T follicular helper cell (primary cell): Measurements from ENCODE around the gene IPP.
"Not testable (repeated sequence)": the region's sequence is repeated elsewhere in the genome, so short reads cannot be mapped to it uniquely, and the experiment has no call there.

Experiments
- DNase-seq: peaks from one replicate; pipeline ENCODE4 v3.0.0-alpha.2; 2020; ENCODE audit warnings: low read depth

IPP gene

GRCh38 chr1:45684402-45684801 lies 66.1 kb downstream of the IPP start:
- no peak for DNase-seq

GRCh38 chr1:45682942-45683341 lies 67.5 kb downstream of the IPP start:
- no peak for DNase-seq

- no peak for DNase-seq
Observed at GRCh38 chr1:45679123-45679522, 71.3 kb downstream of the IPP start.

DNA sequence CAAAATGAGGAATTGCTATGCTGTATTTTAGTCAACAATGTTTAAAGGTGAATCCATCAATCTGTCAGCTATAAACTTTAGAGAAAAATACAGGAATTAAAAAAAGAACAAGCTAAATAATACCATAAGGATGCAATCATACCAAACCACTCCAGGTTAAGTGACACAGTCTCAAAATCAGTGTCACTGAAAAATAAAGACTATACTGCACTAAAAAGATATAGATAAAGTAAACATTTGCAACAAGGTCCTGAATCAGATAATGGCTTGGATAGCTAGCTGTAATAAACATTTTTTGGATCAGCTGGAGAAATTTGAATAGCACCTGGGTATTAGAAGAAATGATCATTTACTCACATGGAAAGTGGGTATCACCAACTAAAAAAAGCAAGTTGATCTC lies 72.0 kb downstream of the IPP start:
- no peak for DNase-seq

GRCh38 chr1:45677751-45678245 lies 72.7 kb downstream of the IPP start:
- DNase-seq: no peak

DNA sequence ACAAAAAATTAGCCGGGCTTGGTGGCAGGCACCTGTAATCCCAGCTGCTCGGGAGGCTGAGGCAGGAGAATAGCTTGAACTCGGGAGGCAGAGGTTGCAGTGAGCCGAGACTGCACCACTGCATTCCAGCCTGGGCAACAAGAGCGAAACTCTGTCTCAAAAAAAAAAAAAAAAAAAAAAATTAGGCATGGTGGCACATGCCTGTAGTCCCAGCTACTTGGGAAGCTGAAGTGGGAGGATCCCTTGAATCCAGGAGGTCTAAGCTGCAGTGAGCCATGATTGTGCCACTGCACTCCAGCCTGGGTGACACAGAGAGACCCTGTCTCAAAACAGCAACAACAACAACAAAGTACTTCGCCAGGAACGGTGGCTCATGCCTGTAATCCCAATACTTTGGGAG lies 73.9 kb downstream of the IPP start:
- not testable (repeated sequence) for DNase-seq

GRCh38 chr1:45674478-45674877 lies 76.0 kb downstream of the IPP start:
- DNase-seq: no peak

DNA sequence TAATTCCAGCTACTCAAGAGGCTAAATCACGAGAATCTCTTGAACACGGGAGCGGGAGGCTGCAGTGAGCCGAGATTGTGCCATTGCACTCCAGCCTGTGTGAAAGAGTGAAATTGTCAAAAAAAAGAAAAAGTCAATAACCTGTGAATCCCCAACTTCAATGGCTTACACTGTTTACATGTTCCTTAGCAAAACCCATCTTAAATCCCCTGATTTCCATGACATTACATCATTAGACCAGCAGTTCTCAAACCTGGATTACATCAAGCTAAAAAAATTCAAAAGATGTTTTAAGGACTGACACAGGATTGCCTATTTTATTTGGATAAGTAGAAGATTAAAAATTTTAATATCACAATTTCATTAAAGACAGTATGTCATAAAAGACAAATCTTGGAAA lies 76.5 kb downstream of the IPP start:
- no peak for DNase-seq

GRCh38 chr1:45669859-45670655 lies 80.4 kb downstream of the IPP start:
- DNase-seq: no peak

DNA sequence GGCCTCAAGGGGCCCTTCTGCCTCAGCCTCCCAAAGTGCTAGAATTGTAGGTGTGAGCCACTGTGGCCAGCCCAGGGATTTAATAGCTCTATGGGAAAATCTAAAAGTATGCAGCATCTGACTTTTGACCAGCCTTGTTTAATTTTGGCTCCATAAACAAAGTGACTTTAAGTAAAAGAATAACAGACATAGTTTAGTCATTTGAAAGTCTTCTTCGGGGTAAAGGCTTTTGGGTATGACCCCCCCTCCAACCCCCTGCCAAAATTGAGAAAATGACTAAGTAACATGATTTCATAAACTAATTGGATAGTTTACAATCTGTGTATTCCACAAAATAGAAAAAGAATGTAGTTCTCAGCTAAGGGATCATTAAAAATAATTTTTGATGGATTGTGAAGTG lies 81.1 kb downstream of the IPP start:
- DNase-seq: no peak

GRCh38 chr1:45668526-45668925 lies 81.9 kb downstream of the IPP start:
- DNase-seq: no peak

- DNase-seq: no peak
Observed at GRCh38 chr1:45667321-45668111, 82.9 kb downstream of the IPP start.

DNA sequence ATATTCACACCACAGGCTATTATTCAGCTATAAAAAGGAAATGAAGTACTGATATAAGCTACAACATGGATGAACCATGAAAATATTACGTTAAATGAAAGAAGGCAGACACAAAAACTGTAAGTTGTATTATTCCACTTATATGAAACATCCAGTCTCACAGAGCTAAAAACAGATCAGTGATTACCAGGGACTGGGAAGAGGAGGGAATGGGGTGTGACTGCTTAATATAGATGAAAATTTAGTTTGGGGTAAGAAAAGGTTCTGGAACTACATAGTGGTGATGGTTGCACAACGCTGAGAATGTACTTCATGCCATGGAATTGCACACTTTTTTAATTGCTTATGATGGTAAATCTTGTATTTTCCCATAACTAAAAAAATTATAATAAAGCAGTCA lies 83.6 kb downstream of the IPP start:
- no peak for DNase-seq

DNA sequence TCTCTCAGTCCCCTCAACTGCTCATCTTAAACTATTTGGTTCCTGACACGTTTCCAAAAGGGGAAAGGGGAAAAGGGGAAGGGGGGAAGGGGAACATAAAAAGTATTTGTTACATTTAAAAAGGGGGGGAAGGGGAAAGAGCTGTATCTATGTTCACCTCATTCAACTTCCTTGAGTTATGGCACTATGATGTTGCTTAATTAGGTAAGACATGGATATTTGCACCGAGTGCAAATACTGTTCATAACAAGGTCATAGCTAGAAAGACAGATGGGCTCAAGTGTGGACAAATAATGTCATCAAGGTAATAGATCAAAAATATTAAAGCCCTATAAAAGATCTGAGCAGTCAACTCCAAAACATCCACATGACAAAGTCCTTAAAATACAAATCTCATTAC lies 90.1 kb downstream of the IPP start:
- DNase-seq: no peak

- DNase-seq: no peak
Observed at GRCh38 chr1:45659222-45659621, 91.2 kb downstream of the IPP start.

- DNase-seq: no peak
Observed at GRCh38 chr1:45658171-45658570, 92.3 kb downstream of the IPP start.

DNA sequence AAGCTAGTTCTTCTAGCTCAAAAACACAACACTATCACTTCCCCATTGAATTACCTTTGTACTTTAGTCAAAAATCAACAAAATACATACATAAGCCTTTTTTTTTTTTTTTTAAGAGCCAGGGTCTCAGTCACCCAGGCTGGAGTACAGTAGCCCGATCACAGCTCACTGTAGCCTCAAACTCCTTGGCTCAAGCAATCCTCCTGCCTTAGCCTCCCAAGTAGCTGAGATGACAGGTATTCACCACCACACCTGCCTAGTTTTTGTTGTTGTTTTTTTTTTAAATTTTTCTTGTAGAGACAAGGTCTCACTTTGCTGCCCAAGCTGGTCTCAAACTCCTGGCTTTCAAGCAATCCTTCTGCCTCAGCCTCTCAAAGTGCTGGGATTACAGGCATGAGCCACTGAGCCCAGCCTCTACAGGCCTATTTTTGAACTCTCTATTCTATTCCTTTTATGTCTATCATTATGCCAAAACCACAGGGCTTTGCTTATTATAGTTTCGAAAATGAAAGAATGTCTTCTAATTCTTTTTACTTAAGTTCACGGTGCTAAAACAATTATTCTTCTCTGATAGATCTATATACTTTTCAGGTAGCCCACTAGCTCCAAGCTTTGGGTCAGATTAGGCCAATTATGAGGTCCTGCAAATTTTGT lies 93.8 kb downstream of the IPP start:
- DNase-seq: no peak

DNA sequence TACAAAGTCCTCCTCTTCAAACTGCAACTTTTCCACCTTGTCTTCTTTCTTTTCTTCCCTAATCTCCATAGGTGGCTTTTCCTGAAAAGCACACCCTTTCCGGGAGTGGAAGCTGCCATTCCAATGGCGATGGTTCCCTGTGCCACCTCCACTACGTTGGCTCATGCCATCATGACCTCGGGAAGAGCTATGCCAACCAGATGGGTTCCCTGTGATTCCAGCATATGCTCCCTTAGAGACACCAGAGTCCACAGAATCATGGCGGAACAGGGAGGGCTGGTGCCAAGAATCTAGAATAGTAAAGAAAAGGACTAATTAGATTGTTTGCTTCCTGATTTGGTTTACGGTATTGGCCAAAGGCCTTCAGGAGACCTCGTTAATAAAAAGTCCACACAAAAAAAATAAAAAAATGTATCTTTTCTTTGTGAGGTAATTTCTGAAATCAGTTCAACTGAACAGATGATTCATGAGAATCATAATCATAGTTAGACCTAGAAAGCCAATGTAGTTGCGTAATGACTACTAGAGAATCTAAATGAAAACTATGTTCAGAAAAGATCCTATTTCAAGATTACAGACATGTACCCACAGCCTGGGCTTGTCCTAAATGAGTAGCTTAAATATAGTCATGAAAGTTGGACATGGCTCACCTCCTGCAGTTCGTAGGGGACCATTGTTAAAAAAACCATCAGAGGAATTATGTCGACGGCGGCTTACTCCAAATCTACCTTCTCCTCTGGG lies 95.7 kb downstream of the IPP start:
- DNase-seq: no peak
